ENCODE data around the gene ENOX2.

DNA sequence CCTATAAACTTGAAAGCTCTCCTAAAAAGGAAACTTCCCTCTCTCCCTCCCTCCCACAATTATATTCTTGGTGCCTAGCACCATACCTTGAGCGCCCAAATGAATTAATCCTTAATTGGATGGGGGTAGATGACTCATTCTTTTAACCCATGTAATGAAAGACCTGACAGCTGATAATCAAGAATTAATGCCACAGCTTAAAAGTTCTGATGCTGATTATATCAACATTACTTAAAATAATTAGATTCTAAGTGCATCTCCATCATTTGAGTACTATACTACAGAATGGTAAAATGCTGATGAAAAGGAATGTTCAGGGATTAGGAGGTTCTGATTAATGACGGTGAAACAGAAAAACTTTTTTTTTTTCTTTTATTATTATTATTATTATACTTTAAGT lies 117.0 kb downstream of the ENOX2 start:
- TF ChIP-seq ZNF274 (CRISPR knock-in tag; IDR thresholded peaks at IDR 0.05) (no peak), ZNF263 (CRISPR knock-in tag; IDR thresholded peaks at IDR 0.05) (no peak)

Data from HepG2 (cell line).